Body of pancreas (tissue), 4 donors: ENCODE measurements around the gene RPS18. TPM values are rescaled to one million over a fixed set of nuclear protein-coding genes. Genes with fewer than 3 reads are reported as not detected.

Source experiments
- ATAC-seq: fragments of 150-250 bp; one replicate; pipeline ENCODE4 v1.9.1; 2016
- DNase-seq, 4 donors: peaks; one replicate each; pipeline ENCODE4 v3.0.0-alpha.2; 2019
- H3K27ac ChIP-seq, 4 donors: fragments of 200-600 bp; sonication (generic); 1 replicate in 3 of 4; 2 replicates in 1 of 4; pipeline versions ENCODE4 v1.5.1 to v1.6.1; 2016 to 2019; ENCODE audit warnings: mild to moderate bottlenecking in 1 of 4, mixed read lengths in 1 of 4, moderate library complexity in 1 of 4
- H3K27me3 ChIP-seq, 2 donors: fragments of 200-600 bp; sonication (generic); one replicate each; pipeline ENCODE4 v1.6.0; 2016; ENCODE audit warnings: mild to moderate bottlenecking in 1 of 2
- H3K36me3 ChIP-seq, 2 donors: fragments of 200-600 bp; sonication (generic); replicated peaks in 1 of 2; 2 replicates each; pipeline ENCODE4 v1.5.1; 2016; ENCODE audit warnings: low read depth in 2 of 2; ENCODE audit not compliant: insufficient read depth in 1 of 2
- H3K4me1 ChIP-seq: fragments of 200-600 bp; sonication (generic); one replicate; pipeline ENCODE4 v1.6.0; 2016
- H3K4me3 ChIP-seq, 2 donors: fragments of 200-600 bp; sonication (generic); 1 replicate in 1 of 2; 2 replicates in 1 of 2; pipeline ENCODE4 v1.5.1; 2016 to 2019
- H3K9me3 ChIP-seq, 3 donors: fragments of 200-600 bp; sonication (generic); 1 replicate in 2 of 3; 2 replicates in 1 of 3; pipeline ENCODE4 v1.5.1; 2016
- POLR2A ChIP-seq, 3 donors: fragments of 450-650 bp; IDR thresholded peaks; one replicate each; pipeline ENCODE4 v1.6.1; 2016; ENCODE audit warnings: antibody characterized with exemption in 3 of 3, mild to moderate bottlenecking in 2 of 3
- WGBS, 2 donors: methylation state at CpG; one replicate each; pipeline ENCODE4 v1.1.5; 2017; 5-methylcytosine and 5-hydroxymethylcytosine counted together
- intact Hi-C: fragments of 100-400 bp; cut with DNase I; formaldehyde crosslinking; loops from one replicate; pipeline ENCODE4 v1.15.1; 2023
- total RNA-seq, 2 donors: library from RNA; depleted of rRNA; stranded (reverse); fragments of >200 nt; gene quantifications; one replicate each; pipeline ENCODE4 v1.1.0, GENCODE V29; 2016
- TF ChIP-seq, protein P1 (sequence below), 7 experiments: fragments of 450-650 bp in 4 of 7; fragments of 200-600 bp in 3 of 7; sonication (generic) in 3 of 7; IDR thresholded peaks; one replicate each; pipeline ENCODE4 v1.5.1; 2016 to 2019; ENCODE audit warnings: antibody characterized with exemption in 7 of 7

RPS18 gene
- total RNA-seq, 2 donors from 2014 or later: 772 to 1,608 TPM

DNA sequence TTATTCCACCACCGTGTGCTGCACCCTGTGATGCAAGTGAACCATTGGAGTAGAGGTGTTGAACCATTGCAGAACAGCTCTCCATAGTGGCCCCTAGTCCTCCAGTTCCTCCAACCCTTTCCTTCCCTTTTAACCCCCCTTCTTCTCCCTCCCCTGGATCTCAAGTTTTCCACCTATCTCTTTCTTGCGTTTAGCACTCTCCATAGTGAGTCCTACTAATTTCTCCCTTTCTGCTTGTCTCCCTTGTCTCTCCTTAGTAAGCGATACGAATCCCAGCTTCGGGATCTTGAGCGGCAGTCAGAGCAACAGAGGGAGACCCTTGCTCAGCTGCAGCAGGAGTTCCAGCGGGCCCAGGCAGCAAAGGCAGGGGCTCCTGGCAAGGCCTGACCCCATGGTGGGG is 18.6 kb downstream of the RPS18 start:
- no peak for DNase-seq
- H3K36me3 ChIP-seq: peaks cover 0 to 6% of the 10 kb centered on the region in 2 donors
- 61 to 71% methylated on average over 7 of the region's 7 CpGs for WGBS, 2 donors
- no peak overlapping the region for H3K4me3 ChIP-seq
- H3K4me1 ChIP-seq: peaks cover 25% of the 10 kb centered on the region
- TF ChIP-seq POLR2A (IDR thresholded peaks at IDR 0.05): no peak
- TF ChIP-seq, protein P1, sequence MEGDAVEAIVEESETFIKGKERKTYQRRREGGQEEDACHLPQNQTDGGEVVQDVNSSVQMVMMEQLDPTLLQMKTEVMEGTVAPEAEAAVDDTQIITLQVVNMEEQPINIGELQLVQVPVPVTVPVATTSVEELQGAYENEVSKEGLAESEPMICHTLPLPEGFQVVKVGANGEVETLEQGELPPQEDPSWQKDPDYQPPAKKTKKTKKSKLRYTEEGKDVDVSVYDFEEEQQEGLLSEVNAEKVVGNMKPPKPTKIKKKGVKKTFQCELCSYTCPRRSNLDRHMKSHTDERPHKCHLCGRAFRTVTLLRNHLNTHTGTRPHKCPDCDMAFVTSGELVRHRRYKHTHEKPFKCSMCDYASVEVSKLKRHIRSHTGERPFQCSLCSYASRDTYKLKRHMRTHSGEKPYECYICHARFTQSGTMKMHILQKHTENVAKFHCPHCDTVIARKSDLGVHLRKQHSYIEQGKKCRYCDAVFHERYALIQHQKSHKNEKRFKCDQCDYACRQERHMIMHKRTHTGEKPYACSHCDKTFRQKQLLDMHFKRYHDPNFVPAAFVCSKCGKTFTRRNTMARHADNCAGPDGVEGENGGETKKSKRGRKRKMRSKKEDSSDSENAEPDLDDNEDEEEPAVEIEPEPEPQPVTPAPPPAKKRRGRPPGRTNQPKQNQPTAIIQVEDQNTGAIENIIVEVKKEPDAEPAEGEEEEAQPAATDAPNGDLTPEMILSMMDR (IDR thresholded peaks at IDR 0.05): no peak
- ATAC-seq: no peak
- no peaks in the 10 kb centered on the region for H3K9me3 ChIP-seq
- no peak overlapping the region for H3K27ac ChIP-seq
- intact Hi-C loops: no loop called here
- no peaks in the 10 kb centered on the region for H3K27me3 ChIP-seq

DNA sequence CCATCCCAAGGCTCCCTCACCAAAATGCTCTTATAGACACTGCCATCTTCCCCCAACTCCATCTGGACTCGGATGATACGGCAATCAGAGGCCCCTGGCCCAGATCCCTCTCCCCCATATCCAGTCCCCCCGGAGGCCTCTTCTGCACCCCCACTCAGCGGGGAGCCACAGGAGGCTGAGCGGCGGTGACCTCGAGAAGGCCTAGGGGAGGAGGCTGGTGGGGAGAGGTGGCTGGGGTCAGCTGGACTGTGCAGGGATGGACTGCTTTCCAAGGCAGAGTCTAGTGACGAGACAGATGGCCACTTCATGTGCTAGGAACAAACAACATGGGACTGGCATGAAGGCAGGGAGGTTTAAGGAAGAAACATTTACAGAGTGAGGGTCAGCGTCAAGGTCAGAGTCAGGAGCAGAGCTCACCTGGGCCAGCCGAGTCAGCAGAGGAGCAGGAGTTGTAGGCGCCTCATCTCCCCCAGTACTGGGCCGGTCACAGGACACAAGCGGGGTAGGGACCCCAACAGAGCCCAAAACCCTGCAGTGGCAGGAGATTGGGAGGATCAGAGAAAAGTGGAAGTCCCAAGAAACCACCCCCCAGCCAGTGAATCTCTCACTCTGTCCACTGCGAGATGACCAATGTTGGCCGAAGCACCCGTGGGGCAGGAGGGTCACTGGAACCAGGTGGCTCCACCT is 21.3 kb downstream of the RPS18 start:
- no peak for DNase-seq
- Histone ChIP-seq H3K9me3 (no peaks in the 10 kb centered on the region), H3K27me3 (no peaks in the 10 kb centered on the region), H3K4me1 (peaks cover 28% of the 10 kb centered on the region), H3K4me3 (no peak overlapping the region), H3K27ac (no peak overlapping the region), H3K36me3 (peaks cover 0 to 4% of the 10 kb centered on the region in 2 donors)
- no peak for ATAC-seq
- WGBS, 2 donors: 85 to 86% methylated on average over 14 to 16 of the region's 16 CpGs
- TF ChIP-seq, protein P1 (IDR thresholded peaks at IDR 0.05): no peak
- no peak for TF ChIP-seq POLR2A (IDR thresholded peaks at IDR 0.05)
- intact Hi-C loops: no loop called here

DNA sequence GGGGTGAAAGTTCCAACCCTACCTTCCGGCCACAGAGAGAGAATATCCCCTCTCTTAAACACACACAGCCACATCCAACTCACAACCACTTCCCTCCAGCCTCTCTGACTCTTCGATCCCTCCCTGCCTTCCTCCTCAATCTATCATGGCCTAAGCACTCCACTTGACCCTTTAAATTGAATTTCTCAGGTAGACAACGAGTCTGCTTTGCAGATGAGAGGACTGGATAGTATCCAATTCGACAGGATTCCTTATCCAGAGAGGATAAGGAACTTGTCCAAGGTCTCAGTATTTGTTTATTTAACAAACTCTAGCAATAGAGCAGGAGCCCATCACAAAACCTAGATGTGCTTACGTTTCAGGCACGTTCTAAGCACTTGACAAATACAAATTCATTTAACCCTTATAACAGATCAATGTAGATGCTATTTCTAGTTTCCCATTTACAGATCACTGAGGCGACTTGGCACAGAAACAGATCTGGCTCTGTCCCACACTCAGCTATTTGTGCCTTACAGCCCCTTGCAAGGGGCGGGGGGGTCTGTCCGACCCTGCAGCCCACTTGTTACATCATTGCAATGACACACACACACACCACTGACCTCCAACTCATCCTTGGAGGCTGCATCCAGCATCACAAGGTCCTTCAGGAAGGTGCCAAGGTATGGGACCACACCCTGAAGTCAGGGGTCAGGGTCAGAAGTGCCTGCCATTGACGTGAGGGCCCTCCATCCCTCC is 22.4 kb downstream of the RPS18 start:
- H3K4me1 ChIP-seq: peaks cover 23% of the 10 kb centered on the region
- DNase-seq: no peak
- TF ChIP-seq, protein P1 (IDR thresholded peaks at IDR 0.05): no peak
- TF ChIP-seq POLR2A (IDR thresholded peaks at IDR 0.05): no peak

DNA sequence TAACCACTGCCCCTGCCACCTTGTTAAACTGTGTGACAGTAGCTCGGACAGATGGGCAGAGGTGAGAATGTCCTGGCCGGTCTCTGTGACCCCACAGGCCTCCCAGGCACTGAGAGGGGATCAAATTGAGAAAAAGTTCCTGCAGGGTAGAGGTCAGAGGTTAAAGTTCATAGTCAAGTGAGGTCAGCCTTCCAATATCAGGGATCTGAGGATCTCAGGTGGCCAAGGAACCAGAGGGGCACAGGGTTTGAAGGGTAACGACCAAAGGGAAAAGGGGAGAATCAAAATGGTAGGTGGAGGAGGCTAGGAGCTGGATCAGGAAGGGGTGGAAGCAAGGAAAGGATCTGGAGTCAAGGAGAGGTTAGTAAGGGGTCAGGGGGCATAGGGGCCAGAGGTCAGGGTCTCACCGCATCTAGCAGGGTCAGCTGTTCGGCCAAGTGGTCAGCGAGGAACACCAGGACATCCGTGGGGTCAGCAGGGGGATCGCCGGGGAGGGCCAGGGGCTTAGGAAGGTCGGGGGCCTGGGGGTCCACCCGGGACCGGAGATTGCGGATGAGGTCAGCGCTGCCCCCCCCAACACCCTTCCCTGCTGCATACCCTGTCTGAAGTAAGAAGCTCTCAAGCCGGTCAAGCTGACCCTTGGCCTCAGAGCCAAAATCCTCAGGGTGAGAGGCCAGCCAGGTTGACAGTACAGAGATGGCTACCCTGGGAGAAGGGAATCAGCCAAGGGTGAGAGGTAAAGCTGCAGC is 23.9 kb downstream of the RPS18 start:
- DNase-seq (no peak), ATAC-seq (no peak)
- H3K27ac ChIP-seq: no peak overlapping the region
- peaks cover 23% of the 10 kb centered on the region for H3K4me1 ChIP-seq
- H3K27me3 ChIP-seq: no peaks in the 10 kb centered on the region
- WGBS, 2 donors: 80 to 86% methylated on average over 14 to 15 of the region's 15 CpGs
- TF ChIP-seq, protein P1 (IDR thresholded peaks at IDR 0.05): no peak
- no peak for TF ChIP-seq POLR2A (IDR thresholded peaks at IDR 0.05)
- no peak overlapping the region for H3K4me3 ChIP-seq
- no peaks in the 10 kb centered on the region for H3K9me3 ChIP-seq
- intact Hi-C loops: no loop called here
- H3K36me3 ChIP-seq: peaks cover 0 to 4% of the 10 kb centered on the region in 2 donors

More for the DNA sequence above, 22.4 kb downstream of the RPS18 start:
- ATAC-seq: no peak
- Histone ChIP-seq H3K4me3 (no peak overlapping the region), H3K27ac (no peak overlapping the region), H3K27me3 (no peaks in the 10 kb centered on the region), H3K36me3 (peaks cover 0 to 4% of the 10 kb centered on the region in 2 donors), H3K9me3 (no peaks in the 10 kb centered on the region)
- intact Hi-C loops: no loop called here
- 52 to 56% methylated on average over 10 of the region's 10 CpGs for WGBS, 2 donors
